Measurements from ENCODE around the gene KRT37.
"Not testable (repeated sequence)": the region's sequence is repeated elsewhere in the genome, so short reads cannot be mapped to it uniquely, and the experiment has no call there.

Gene KRT37

GRCh38 chr17:41434005-41434404 lies 9.6 kb upstream of the KRT37 start:
- no peak for DNase-seq

GRCh38 chr17:41433586-41433985 lies 9.2 kb upstream of the KRT37 start:
- DNase-seq, result no peak

- DNase-seq, result not testable (repeated sequence)
Observed at GRCh38 chr17:41430376-41430775, 6.0 kb upstream of the KRT37 start.

- DNase-seq, result no peak
Observed at GRCh38 chr17:41429667-41430066, 5.3 kb upstream of the KRT37 start.

GRCh38 chr17:41428591-41429291 lies 4.4 kb upstream of the KRT37 start:
- peak; percentile 72 for DNase-seq

- DNase-seq, result not testable (repeated sequence)
Observed at GRCh38 chr17:41422586-41422985, 1.8 kb downstream of the KRT37 start.

GRCh38 chr17:41421617-41422016 lies 2.8 kb downstream of the KRT37 start:
- DNase-seq, result no peak

GRCh38 chr17:41421116-41421515 lies 3.3 kb downstream of the KRT37 start:
- peak; percentile 69 for DNase-seq

- peak; percentile 56 for DNase-seq
Observed at GRCh38 chr17:41420134-41420533, 4.3 kb downstream of the KRT37 start.

GRCh38 chr17:41419716-41420115 lies 4.7 kb downstream of the KRT37 start:
- DNase-seq, result no peak

GRCh38 chr17:41418116-41418860 lies 6.1 kb downstream of the KRT37 start:
- DNase-seq, result no peak

GRCh38 chr17:41417576-41418015 lies 6.8 kb downstream of the KRT37 start:
- no peak for DNase-seq

GRCh38 chr17:41417127-41417526 lies 7.3 kb downstream of the KRT37 start:
- no peak for DNase-seq

GRCh38 chr17:41416479-41416878 lies 7.9 kb downstream of the KRT37 start:
- DNase-seq, result no peak

GRCh38 chr17:41415833-41416335 lies 8.5 kb downstream of the KRT37 start:
- DNase-seq, result peak; percentile 85

GRCh38 chr17:41415411-41415810 lies 9.0 kb downstream of the KRT37 start:
- no peak for DNase-seq

GRCh38 chr17:41413982-41414381 lies 10.4 kb downstream of the KRT37 start:
- DNase-seq, result no peak

- peak; percentile 45 for DNase-seq
Observed at GRCh38 chr17:41413353-41413957, 10.9 kb downstream of the KRT37 start.

- DNase-seq, result no peak
Observed at GRCh38 chr17:41411072-41411840, 13.1 kb downstream of the KRT37 start.

- no peak for DNase-seq
Observed at GRCh38 chr17:41407226-41407625, 17.2 kb downstream of the KRT37 start.

- DNase-seq, result no peak
Observed at GRCh38 chr17:41406205-41406604, 18.2 kb downstream of the KRT37 start.

- peak; percentile 99 for DNase-seq
Observed at GRCh38 chr17:41404024-41404671, 20.2 kb downstream of the KRT37 start.

Data from EL (cell line).